Calu3 (cell line): ENCODE results near the gene ARFGEF2. TPM values are rescaled to one million over a fixed set of nuclear protein-coding genes. Genes with fewer than 3 reads are reported as not detected.

ENCODE experiments used
- BruUV-seq: library from RNA; stranded (reverse); fragments of 400-500 nt; replicated peaks from 2 replicates; lab custom pipeline; 2021; lab: Mats Ljungman, UMichigan
- CTCF ChIA-PET: fragments of 300-600 bp; sonication (Branson Sonifier 250); formaldehyde crosslinking; loops from one replicate; lab custom pipeline; 2022; ENCODE audit warnings: antibody characterized with exemption; lab: Charles Lee
- DNase-seq: peaks from one replicate; pipeline ENCODE4 v3.0.0; 2022
- H3K27ac Mint-ChIP-seq: one replicate; pipeline ENCODE4 v1.8.0; 2022; ENCODE audit warnings: mixed read lengths; ENCODE audit not compliant: unreplicated experiment
- H3K27me3 Mint-ChIP-seq: one replicate; pipeline ENCODE4 v1.8.0; 2022; ENCODE audit warnings: mixed read lengths; ENCODE audit not compliant: unreplicated experiment
- H3K36me3 Mint-ChIP-seq: one replicate; pipeline ENCODE4 v1.8.0; 2022; ENCODE audit warnings: mild to moderate bottlenecking, moderate library complexity, mixed read lengths; ENCODE audit not compliant: insufficient read depth, unreplicated experiment
- H3K4me1 Mint-ChIP-seq: one replicate; pipeline ENCODE4 v1.8.0; 2022; ENCODE audit warnings: mild to moderate bottlenecking, low read depth, mixed read lengths; ENCODE audit not compliant: unreplicated experiment
- H3K4me3 Mint-ChIP-seq: one replicate; pipeline ENCODE4 v1.8.0; 2022; ENCODE audit warnings: mild to moderate bottlenecking, low read depth, moderate library complexity, mixed read lengths; ENCODE audit not compliant: unreplicated experiment
- H3K9me3 Mint-ChIP-seq: one replicate; pipeline ENCODE4 v1.8.0; 2022; ENCODE audit warnings: low read depth, mixed read lengths; ENCODE audit not compliant: unreplicated experiment
- CTCF ChIP-seq: fragments of 200-600 bp; IDR thresholded peaks from one replicate; pipeline ENCODE4 v1.8.0; 2022; ENCODE audit warnings: antibody characterized with exemption; ENCODE audit not compliant: unreplicated experiment
- intact Hi-C: fragments of 100-400 bp; cut with micrococcal nuclease; formaldehyde crosslinking; loops from one replicate; pipeline ENCODE4 v1.10.0; 2022; ENCODE audit not compliant: unreplicated experiment
- total RNA-seq: library from RNA; stranded (reverse); gene quantifications from 2 replicates; pipeline ENCODE4 v1.2.3, GENCODE V29; 2022

Gene ARFGEF2
- total RNA-seq, 1 experiment from 2014 or later: 59.2 TPM

GRCh38 chr20:48920527-48921167, 864 bp upstream of the ARFGEF2 start:
- no peak for DNase-seq
- Mint-ChIP-seq H3K4me1 (peaks cover 36% of the 10 kb centered on the region), H3K27me3 (no peaks in the 10 kb centered on the region), H3K27ac (peak overlapping the region; percentile 85), H3K36me3 (peaks cover 37% of the 10 kb centered on the region), H3K9me3 (no peaks in the 10 kb centered on the region), H3K4me3 (peak overlapping the region; percentile 78)
- intact Hi-C loops: loop anchor here (5.0 kb wide), 1 partner anchor 433 kb away; no protein-coding TSS in a partner anchor
- TF ChIP-seq CTCF: no peak
- no TSS peak for BruUV-seq
- CTCF ChIA-PET: no interaction called here

DNA sequence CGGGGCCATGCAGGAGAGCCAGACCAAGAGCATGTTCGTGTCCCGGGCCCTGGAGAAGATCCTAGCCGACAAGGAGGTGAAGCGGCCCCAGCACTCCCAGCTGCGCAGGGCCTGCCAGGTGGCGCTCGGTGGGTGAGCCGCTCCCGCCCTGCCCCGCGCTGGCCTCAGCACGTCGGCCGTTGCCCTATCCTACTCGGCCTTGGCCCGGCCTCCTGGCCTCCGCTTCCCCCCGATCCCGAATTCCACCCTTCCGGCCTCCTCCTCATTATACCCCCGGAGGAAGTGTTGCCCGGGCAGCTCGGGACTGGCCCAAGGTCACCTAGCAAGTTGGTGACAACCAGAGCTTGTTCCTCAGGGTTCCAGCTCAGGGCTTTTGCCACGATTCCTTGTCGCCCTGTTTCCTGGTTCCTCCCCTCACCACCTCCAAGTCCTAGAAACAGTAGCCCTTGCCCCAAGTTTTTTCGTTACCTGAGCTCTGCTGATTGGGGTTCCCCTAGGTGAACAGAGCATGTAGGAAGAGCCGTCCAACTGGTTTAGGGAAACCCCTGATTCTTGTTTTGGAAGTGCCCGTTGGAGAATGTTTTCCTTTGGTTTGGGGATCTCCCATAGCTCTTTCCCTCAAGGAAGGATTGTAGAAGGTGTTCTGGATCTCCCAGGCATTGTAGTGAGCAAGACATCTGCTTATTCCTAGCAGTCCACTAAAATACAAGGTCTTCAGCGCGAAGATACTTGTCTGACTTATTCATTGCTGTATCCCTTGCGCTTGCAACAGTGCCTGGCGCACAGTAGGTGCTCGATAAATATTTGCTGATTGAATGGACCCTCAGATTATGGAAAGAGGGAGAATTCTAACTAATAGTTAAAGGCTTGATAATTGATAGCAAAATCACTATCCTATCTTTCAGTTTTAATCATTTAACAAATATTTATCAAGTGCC, 641 bp downstream of the ARFGEF2 start:
- peak overlapping the region; percentile 99 for H3K27ac Mint-ChIP-seq
- TSS peak; percentile 47 for BruUV-seq
- peaks cover 44% of the 10 kb centered on the region for H3K4me1 Mint-ChIP-seq

GRCh38 chr20:48923149-48923718, 1.7 kb downstream of the ARFGEF2 start:
- Mint-ChIP-seq H3K27ac (peak overlapping the region; percentile 99), H3K9me3 (no peaks in the 10 kb centered on the region), H3K27me3 (no peaks in the 10 kb centered on the region), H3K36me3 (peaks cover 37% of the 10 kb centered on the region), H3K4me3 (peak overlapping the region; percentile 78), H3K4me1 (peaks cover 45% of the 10 kb centered on the region)
- intact Hi-C loops: loop anchor here (5.0 kb wide), 1 partner anchor 436 kb away; no protein-coding TSS in a partner anchor
- CTCF ChIA-PET: interaction anchor here (1.3 to 1.7 kb wide), 2 partner anchors 9 to 11 kb away, joined by 3 to 9 read pairs; no protein-coding TSS in a partner anchor
- BruUV-seq: no TSS peak
- no peak for TF ChIP-seq CTCF
- no peak for DNase-seq

More for the DNA sequence above, 641 bp downstream of the ARFGEF2 start:
- peak; percentile 84 for DNase-seq
- Mint-ChIP-seq H3K4me3 (peak overlapping the region; percentile 78), H3K9me3 (no peaks in the 10 kb centered on the region), H3K36me3 (peaks cover 37% of the 10 kb centered on the region), H3K27me3 (no peaks in the 10 kb centered on the region)
- peak; percentile 5 for TF ChIP-seq CTCF
- CTCF ChIA-PET: interaction anchor here (0.5 to 1.7 kb wide), 9 partner anchors 10 to 265 kb away, joined by 3 to 9 read pairs (median 4); no protein-coding TSS in a partner anchor
- intact Hi-C loops: loop anchor here (5.0 kb wide), 1 partner anchor 435 kb away; no protein-coding TSS in a partner anchor

DNA sequence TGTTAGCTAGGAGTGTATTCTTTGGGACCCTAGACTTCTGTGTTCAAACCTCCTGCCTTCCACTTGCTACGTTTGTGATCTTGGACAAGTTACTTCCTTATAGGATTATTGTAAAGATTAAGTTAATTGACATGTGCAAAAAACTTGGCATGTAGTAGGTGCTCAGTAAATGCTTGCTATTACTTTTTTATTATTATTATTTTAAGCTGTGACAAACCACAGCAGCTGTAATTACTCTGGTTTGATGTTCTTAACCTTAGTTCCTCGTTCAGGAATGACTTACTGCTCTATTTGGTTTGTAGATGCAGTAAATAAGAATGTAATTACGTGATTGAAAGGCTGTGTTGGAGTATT, 3.2 kb downstream of the ARFGEF2 start:
- peak overlapping the region; percentile 78 for H3K4me3 Mint-ChIP-seq
- no peaks in the 10 kb centered on the region for H3K9me3 Mint-ChIP-seq
- peaks cover 45% of the 10 kb centered on the region for H3K4me1 Mint-ChIP-seq
- TF ChIP-seq CTCF: no peak
- no peaks in the 10 kb centered on the region for H3K27me3 Mint-ChIP-seq
- no TSS peak for BruUV-seq
- intact Hi-C loops: loop anchor here (5.0 kb wide), 1 partner anchor 437 kb away; no protein-coding TSS in a partner anchor
- H3K36me3 Mint-ChIP-seq: peaks cover 37% of the 10 kb centered on the region
- CTCF ChIA-PET: interaction anchor here (0.9 to 1.1 kb wide), 2 partner anchors 8 to 19 kb away, joined by 4 to 5 read pairs; no protein-coding TSS in a partner anchor
- H3K27ac Mint-ChIP-seq: peak overlapping the region; percentile 99
- DNase-seq: no peak
